VCaP (cell line): ENCODE measurements around the gene KLF9.

Experiments
- H3K27ac ChIP-seq: fragments of 450-650 bp; 2 replicates; pipeline ENCODE4 v1.5.1; 2017
- TF ChIP-seq, protein P1 (sequence below): fragments of 450-650 bp; conservative IDR thresholded peaks from 2 replicates; pipeline ENCODE4 v1.5.1; 2017; ENCODE audit warnings: mild to moderate bottlenecking, moderate library complexity

The KLF9 gene

DNA sequence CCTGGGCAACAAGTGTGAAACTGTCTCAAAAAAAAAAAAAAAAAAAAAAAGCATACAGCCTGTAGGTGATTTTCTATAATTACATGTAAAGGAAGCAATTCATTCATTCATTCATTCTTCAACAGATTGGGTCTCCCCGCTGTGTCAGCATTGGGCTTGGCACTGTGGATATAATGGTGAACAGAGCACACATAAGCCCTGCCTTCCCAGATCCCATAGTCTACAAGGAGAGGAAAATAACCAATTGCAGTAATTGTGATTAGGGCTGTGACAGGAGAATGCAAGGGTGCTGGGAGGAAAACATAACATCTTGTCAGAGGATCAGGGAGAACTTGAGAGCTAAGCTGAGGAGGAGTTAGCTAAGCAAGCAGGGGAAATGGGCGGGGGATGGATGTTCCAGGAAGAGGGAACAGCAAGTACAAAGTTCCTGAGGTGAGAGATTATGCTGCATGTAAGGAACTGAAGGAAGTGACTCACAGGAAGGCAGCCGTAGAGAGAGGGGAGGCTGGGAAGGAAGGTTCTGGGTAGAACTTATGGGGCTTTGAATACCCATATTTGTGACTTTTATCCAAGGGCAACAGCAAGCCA is 24.0 kb upstream of the KLF9 start:
- TF ChIP-seq, protein P1, sequence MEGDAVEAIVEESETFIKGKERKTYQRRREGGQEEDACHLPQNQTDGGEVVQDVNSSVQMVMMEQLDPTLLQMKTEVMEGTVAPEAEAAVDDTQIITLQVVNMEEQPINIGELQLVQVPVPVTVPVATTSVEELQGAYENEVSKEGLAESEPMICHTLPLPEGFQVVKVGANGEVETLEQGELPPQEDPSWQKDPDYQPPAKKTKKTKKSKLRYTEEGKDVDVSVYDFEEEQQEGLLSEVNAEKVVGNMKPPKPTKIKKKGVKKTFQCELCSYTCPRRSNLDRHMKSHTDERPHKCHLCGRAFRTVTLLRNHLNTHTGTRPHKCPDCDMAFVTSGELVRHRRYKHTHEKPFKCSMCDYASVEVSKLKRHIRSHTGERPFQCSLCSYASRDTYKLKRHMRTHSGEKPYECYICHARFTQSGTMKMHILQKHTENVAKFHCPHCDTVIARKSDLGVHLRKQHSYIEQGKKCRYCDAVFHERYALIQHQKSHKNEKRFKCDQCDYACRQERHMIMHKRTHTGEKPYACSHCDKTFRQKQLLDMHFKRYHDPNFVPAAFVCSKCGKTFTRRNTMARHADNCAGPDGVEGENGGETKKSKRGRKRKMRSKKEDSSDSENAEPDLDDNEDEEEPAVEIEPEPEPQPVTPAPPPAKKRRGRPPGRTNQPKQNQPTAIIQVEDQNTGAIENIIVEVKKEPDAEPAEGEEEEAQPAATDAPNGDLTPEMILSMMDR = no peak
- no peak overlapping the region for H3K27ac ChIP-seq

DNA sequence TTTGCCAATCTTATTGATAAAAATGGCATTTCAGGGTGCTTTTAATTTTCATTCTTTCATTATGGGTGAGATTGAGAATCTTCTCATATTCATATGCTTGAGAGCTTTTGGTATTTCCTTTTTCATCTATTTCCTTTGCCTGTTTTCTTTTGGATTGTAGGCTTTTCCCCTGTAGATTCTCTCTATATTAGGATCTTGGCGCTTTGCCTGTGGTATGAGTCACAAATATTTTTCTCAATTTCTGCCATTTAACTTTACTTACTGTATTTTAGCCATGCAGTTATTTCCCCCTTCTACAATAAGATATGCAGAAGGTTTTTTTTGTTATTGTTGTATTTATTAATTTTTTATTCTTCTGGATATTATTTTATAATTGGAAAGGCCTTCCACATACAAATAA is 21.5 kb upstream of the KLF9 start:
- TF ChIP-seq, protein P1 = no peak
- no peak overlapping the region for H3K27ac ChIP-seq

DNA sequence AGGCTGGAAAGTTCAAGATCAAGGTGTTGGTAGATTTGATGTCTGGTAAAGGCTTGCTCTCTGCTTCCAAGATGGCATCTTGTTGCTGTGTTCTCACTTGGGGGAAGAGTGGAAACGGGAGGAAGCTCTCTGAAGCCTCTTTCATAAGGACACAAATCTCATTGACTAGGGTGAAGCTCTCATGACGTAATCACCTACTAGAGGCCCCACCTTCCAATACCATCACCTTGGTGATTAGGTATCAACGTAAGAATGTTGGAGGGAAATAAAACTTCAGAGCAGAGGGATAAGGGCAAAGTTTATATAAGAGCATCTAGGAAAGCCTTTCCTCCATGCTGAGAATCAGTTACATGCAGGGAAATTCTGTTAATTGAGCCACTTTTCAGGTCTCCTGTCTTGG is 15.4 kb upstream of the KLF9 start:
- H3K27ac ChIP-seq = no peak overlapping the region
- TF ChIP-seq, protein P1 = no peak

DNA sequence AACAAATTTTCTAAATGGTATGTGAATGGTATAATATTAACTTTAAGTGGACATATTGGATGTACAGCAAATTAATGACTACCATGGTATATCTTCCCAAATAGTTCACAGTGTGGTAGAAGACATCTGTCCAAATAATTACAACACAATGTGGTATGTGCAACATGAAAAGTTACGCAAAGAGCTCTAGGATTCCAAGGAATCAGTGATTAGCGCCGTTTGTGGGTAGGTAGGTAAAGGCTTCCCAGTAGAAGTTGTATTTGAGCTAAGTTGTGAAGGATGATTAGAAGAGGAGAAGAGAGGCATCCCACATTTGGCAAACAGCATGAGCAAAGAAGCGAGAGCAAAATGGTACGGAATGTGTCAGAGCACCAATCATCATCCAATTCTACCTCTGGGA is 14.3 kb upstream of the KLF9 start:
- H3K27ac ChIP-seq = no peak overlapping the region
- TF ChIP-seq, protein P1 = no peak

DNA sequence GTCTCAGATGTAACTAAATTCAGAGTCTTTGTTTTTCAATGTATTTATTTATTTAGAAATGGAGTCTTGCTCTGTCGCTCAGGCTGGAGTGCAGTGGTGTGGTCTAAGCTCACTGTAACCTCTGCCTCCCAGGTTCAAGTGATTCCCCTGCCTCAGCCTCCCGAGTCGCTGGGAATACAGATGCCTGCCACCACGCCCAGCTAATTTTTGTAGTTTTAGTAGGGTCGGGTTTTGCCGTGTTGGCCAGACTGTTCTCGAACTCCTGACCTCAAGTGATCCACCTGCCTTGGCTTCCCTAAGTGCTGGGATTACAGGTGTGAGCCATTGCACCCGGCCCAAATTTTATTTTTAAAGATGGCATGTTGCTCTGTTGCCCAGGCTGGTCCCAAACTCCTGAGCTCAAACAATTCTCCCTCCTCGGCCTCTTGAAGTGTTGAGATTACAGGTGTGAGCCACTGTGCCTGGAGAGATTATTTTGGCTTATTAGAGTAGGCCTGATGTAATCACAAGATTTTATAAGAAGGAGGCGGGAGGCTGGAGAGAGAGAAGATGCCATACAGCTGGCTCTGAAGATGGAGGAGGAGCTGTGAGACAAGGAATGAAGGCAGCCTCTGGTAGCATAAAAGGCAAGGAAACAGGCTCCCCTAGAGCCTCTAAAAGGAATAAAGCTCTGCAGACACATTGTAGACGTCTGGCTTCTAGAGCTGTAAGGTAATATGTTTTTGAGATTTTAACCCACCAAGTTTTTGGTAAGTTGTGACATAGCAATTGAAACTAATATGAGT is 12.9 kb upstream of the KLF9 start:
- H3K27ac ChIP-seq = no peak overlapping the region

DNA sequence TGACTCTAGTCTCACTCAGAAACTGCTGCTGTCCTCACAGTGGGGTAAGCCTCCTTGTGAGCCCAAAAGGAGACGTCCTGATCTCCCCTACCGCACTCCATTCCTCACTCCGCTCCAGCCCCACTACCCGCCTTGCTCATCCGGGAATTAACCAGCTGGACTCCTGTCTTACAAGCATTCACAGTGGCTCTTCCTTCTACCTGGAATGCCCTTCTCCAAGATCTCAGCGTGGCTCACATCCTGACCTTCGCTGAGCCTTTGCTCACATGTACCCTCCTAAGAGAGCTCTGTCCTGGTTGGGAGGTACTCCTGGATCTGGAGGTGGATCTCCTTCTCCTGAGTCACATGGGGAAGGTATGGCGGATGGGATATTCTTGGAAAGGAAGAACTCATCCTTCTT is 10.7 kb upstream of the KLF9 start:
- no peak overlapping the region for H3K27ac ChIP-seq
- TF ChIP-seq, protein P1 = no peak

More for the DNA sequence above, 12.9 kb upstream of the KLF9 start:
- TF ChIP-seq, protein P1 = no peak

DNA sequence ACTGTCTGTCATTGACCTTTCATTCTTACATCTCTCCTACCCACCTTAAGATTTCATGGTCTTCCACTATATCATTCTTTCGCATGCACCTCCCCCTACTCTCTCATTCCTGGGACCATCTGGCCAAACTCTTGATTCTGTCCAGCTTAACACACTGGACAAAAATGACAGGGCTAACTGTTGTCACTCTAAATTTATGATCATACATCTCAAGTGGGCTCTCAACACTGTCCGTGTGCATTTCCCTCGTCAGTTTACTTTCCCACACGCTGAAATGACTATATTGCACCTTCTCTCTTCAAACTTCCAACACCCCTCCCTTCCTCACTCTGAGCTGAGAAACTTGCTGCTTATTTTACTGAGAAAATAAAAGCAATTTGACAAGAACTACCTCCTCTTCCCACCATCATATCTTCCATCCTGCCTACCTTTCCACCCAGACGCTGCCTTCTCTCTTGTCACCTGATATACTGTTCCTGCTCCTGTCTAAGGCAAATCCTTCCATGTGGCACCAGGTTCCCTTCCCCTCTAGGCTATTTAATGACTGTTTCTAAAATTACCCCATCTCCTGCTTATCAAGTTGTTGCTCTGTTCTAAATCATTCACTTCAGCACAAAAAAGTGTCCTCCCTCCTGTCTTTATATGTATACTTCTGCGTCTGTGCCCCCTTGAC is 8.1 kb upstream of the KLF9 start:
- H3K27ac ChIP-seq = no peak overlapping the region
- TF ChIP-seq, protein P1 = no peak
